Measurements from ENCODE around the gene PTPA. TPM values are rescaled to one million over a fixed set of nuclear protein-coding genes. Genes with fewer than 3 reads are reported as not detected.
"Not testable (repeated sequence)": the region's sequence is repeated elsewhere in the genome, so short reads cannot be mapped to it uniquely, and the experiment has no call there.

Gene PTPA
- total RNA-seq, 1 donor from 2014 or later, result 62.3 TPM

DNA sequence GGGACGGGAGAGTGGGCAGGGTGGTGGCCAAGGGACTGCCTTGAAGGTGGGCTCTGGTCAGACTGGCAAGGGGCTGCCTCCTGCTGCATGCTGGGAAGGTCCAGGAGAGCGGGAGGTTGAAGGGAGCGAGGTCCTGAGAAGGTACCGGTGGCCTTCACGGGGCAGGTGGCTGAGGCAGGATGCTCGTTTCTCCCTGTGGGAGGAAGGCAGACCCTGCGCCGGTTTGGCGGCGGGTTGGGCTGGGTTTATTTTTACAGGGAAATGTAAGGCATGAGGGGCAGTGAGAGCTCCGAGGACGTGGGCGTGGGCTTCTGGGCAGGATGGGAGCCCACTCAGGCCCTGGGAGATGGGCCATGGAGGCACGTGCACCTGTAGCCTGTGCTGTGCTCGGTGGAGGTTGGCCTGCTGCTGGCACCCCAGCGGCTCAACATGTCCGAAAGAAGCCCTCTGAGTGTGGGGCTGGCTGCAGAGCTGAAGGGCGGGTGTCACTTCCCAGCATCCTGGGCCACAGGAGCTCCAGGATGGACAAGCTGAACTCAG, 39.5 kb downstream of the PTPA start:
- no peak for DNase-seq (ENCODE audit: low spot score)
- no peak for ATAC-seq

GRCh38 chr9:129151469-129151868, 40.3 kb downstream of the PTPA start:
- no peak for DNase-seq (ENCODE audit: low spot score)
- no peak for ATAC-seq

DNA sequence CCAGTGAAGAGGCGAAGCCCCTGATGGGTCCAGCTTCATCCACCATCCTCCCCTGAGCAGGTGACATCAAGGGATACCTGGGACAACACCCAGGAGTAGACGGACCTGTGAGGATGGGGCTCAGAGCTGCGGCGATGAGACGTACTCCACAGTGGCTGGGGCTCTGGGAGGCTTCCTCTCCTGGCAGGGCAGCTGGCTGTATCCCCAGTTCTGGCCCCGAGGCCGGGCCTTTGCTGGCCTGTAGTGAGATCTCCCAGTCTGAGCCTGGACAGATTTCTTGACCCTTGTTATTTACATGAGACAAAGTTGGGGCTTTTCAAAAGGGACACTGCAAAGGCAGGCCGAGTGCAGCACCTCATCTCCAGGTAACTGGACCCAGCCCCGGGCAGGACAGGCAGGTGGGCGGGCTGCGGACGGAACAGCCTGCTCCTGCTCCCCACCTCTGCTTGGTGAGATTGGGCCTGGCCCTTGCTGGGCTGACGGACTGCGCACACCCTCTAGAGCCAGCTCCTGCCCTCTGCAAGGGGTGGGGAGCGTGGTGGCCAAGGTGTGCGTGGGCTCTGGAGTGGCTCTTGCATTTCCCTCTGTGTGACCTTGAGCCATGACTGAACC, 43.8 kb downstream of the PTPA start:
- ATAC-seq, result peak; percentile 23
- DNase-seq (ENCODE audit: low spot score), result no peak

DNA sequence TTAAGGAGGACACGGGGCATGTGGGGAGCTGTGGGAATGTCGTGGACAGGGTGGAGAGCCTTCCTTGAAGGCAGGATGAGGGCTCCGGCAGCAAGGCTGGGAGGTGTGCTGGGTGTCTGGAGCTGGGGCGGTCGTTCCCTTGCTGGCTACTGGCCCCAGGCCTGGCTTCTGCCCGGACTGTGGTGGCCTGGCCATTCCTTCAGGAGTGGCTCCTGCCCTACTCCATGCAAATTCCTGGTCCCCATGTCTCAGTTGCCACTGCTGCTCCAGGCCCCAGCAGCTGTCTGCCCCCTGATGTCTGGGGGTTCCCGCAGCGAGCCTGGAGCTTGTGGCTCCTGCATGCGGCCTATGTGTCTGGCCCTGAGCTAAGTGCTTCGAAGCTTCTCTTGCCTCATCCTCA, 44.9 kb downstream of the PTPA start:
- ATAC-seq (no peak), DNase-seq (ENCODE audit: low spot score) (no peak)

DNA sequence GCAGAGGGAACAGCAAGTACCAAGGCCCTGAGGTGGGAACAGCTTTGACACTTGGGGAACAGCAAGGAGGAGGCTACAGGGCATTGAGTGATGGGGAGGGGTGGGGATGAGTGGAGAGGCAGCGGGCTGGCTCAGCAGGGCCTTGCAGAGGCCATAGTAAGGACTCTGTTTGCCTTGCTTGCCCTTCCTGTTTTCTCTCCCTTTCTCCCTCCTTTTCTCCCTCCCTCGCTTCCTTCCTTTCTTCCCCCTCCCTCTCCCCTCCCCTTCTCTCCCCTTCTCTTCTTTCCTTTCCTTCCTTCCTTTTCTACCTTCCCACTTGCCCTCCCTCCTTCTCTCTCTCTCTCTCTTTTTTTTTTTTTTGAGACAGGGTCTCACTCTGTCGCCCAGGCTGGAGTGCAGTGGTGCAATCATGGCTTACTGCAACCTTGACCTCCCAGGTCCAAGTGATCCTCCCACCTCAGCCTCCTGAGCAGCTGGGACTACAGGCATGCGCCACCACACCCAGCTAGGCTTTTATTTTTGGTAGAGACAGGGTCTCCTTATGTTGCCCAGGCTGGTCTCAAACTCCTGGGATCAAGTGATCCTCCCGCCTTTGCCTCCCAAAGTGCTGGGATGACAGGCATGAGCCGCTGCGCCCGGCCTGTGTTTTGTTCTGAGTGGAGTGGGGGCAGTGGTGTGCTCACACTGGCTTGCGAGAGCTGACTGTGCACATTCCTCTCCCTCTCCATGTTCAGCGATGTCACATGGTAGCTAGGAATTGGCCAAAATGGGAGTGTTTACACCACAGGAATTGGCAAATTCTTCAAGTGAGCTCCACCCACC, 49.7 kb downstream of the PTPA start:
- ATAC-seq, result no peak
- no peak for DNase-seq (ENCODE audit: low spot score)

DNA sequence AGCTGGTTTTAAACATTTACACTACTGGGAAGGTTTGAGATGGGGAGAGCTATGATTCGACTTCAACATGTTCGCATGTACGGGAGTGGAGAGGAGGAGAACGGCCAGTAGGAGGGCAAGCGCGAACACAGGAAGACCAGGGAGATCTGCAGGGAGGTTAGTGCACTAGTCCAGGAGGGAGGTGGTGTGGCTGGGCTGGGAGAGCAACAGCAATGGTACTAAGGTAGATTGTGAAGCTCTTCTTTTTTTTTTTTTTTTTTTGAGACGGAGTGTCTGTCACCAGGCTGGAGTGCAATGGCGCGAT, 50.3 kb downstream of the PTPA start:
- ATAC-seq, result no peak
- no peak for DNase-seq (ENCODE audit: low spot score)

DNA sequence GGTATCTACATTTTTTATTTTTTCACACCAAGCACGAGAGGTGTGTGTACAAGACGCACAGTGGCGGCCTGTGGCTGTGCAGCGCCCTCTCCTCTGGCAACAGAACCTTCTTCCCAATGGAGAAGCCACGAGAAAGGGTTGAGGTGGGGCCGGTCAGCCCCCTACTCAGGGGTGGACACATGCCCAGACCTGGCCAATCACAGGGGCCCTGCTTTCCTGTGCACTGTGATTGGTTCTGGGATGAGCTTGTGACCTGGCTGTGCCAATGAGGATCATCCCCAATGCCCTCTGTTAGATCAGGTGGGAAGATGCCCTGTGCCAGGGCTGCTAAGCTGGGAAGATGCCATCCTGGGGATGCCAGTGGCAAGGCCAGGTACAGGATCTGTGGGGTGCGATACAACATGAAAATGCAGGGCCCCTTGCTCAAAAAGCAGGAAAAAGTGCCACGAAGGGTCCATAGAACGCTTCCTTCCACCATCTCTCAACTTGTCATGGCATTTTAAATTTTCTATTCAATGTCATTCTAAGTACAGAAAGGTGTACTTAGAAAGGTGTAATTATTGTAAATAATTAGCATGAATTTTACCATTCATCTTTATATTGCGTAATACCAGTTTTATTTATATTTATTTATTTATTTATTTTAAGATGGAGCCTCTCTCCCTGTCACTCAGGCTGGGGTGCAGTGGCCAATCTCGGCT, 51.4 kb downstream of the PTPA start:
- DNase-seq (ENCODE audit: low spot score), result no peak
- ATAC-seq, result no peak

DNA sequence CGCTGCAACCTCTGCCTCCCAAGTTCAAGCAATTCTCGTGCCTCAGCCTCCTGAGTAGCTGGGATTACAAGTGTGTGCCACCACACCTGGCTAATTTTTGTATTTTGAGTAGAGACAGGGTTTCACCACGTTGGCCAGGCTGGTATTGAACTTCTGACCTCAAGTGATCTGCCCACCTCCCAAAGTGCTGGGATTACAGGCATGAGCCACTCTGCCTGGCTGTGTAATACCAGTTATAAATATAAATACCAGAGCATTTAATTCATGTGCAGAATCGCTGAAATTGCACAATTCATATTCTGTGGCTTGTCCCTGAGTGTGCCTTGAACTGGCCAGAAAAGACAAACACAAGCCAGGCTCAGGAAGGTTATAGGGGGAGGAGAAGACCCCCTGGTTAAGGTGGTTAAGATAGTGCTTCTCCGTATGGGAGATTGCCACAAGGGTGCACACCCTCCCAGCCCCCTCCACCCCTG, 52.0 kb downstream of the PTPA start:
- ATAC-seq; DNase-seq (ENCODE audit: low spot score): not testable (repeated sequence)

DNA sequence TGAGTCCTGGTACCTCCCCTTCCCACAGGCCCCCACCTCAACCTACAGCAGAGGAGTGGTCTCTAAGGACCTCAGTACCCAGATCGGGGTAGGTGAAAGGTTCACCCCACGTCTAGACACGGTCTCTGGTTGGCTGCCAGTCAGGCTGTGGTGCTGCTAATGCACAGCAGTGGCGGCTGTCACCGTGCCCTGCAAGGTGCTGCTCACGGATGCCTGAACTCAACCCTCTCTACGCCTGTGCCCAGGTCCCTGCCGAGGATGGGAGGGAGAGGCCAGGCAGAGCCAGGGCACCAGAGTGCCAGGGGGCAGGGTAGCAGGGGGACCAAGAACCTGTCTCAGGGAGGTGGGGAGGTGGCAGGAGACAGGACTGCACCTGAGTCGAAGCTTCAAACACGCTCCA, 52.5 kb downstream of the PTPA start:
- ATAC-seq, result no peak
- DNase-seq (ENCODE audit: low spot score), result no peak

GRCh38 chr9:129164246-129164930, 53.2 kb downstream of the PTPA start:
- ATAC-seq (no peak), DNase-seq (ENCODE audit: low spot score) (no peak)

DNA sequence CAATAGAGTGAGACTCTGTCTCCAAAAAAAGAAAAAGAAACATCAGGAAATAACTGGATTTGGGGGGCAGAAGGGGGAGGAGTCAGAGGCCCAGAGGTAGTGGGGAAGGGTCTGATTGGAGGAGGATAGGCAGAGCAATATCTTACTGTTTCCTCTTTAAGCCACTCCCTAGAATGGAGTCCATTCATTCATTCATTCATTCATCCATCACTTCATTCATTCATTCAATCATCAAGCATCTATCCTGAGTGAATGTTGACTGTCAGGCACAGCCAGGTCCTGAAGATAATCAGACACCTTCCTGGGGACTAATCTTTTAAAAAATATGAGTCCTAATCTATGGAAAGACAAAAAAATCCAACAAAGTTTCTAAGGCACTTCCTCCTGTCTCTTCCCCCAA, 54.0 kb downstream of the PTPA start:
- no peak for ATAC-seq

GRCh38 chr9:129166623-129167557, 55.7 kb downstream of the PTPA start:
- DNase-seq (ENCODE audit: low spot score) (peak; percentile 55), ATAC-seq (peak; percentile 77)

More for the DNA sequence above, 54.0 kb downstream of the PTPA start:
- DNase-seq (ENCODE audit: low spot score), result no peak

DNA sequence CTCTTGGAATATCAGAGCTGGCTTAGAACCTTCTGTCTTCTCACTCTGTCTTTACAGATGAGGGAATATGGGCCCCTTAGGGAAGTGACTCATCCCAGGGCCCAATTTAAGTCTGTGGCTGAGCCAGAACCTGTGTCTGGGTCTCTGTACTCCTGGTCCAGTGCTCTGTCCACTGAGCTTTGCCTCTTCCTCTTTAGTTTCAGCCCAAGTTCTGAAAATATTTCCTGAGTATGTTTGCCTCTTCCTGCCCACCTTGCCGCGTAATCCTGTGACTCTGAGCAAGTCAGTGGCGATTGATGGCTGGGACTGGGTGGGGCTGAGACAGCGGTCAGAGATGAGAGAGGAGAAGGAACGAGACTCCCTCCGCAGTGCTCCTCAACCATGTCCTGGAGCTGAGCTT, 59.0 kb downstream of the PTPA start:
- DNase-seq (ENCODE audit: low spot score) (no peak), ATAC-seq (no peak)

GRCh38 chr9:129171993-129172751, 61.0 kb downstream of the PTPA start:
- no peak for DNase-seq (ENCODE audit: low spot score)
- no peak for ATAC-seq

DNA sequence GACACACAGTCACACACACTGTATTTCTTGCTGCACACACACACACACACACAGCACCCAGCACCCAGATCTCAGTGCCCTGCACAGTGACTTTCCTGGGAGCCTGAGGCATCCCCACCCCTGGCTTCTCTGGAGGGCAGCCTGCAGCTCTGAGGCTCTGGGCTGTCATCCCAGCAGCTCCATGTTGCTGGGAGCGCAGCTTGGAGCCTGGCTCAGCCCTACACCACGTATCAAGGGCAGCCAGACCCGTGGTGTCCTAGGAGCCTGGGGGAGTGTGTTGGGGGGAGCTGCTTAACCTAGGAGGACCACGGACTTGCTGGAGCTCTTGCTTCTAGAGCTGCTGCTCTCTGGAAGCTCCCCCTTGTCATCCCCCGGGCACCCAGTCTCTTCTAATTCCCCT, 61.6 kb downstream of the PTPA start:
- no peak for ATAC-seq
- DNase-seq (ENCODE audit: low spot score), result no peak

DNA sequence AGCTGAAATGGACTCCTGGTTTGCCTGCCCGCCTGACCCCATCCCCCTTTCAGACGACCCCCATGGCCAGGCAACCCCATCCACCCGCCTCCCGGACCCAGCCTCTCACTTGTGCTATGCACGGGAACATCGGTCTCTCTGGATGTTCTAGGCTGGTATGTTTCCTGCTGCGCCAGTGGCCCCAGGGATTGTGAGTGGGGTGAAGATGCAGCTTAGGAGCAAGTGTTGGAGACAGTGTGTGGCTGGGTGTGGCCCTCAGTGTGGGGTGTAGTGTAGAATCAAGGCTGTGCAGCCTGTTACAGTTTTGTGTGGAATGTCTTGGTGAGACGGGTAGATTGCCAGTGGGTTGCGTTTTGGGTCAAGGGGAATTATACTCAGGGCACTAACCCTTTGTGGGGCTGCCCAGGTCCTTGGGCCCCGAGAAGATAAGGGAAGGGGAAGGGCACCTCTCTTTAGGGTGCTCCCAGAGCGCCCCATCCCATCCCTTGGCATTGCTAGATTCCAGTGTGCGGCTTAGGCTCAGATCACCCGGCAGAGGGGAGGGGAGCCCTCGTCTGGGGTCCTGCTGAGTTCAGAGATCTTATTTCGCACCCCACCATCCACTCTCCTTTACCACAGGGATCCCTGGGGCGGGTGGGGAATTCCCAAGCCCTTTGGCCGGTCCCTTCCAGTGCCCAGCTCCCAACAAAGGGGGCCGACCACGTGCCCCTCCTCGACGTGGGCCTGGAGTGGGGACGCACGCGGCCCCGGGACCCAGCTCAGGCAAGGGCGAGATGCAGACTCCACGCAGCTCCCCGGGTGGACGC, 62.3 kb downstream of the PTPA start:
- no peak for ATAC-seq
- no peak for DNase-seq (ENCODE audit: low spot score)

DNA sequence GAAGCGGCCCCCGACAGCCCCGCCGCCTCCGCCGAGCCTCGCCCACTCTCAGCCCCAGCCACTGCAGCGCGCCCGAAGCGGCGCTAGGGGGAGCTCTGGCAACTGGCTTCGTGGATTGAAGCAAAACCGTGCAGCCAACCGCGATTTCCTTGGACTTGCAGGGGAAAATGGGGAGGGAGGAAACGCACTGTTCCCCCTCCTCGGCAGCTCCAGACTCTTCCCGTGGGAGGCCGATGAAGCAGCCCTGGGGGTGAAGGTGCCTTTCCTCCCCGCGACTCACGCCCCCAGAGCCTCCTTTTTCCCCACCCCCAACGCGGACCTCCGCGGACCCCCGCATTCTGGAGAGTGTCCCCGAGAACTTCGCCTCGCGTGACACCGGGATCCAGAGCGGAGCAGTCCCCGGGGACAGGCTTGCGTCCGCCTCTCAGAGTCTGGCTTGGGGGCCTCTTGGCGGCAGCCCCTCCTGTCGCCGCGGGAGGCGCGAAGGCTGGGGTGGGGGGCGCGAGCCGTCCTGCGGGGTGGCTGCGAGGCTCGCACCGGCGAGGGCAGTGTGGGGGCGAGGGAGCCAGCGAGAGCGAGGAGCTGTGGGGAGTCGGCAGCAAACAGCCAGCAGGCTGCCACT, 63.0 kb downstream of the PTPA start:
- peak; percentile 87 for DNase-seq (ENCODE audit: low spot score)
- peak; percentile 55 for ATAC-seq
